ENCODE data around the gene CLASP1.

The CLASP1 gene

DNA sequence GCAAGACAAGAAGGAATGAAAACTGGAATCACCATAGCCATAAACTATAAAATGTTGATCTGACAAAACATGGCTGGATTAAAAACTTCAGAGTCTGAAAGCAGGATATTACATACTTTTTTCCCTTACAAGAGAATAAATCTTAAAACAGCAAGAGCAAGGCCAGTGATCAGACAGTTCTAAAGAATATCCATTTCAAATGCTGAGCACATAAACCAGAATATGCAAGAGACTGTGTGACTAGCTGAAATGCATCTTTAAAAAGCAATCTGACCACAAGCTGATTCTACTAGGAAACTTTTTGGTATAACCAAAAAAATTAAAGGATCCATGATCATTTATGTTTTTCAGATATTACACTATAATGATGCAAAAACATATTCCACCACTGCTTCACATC, 239.3 kb downstream of the CLASP1 start:
- Histone ChIP-seq H3K4me3 (replicated peaks; ENCODE audit: insufficient read depth, low read length) (no peak overlapping the region), H3K27me3 (ENCODE audit: insufficient read depth, poor library complexity, severe bottlenecking) (no peaks in the 10 kb centered on the region), H3K27ac (replicated peaks) (no peak overlapping the region)
- TF ChIP-seq, protein P1, sequence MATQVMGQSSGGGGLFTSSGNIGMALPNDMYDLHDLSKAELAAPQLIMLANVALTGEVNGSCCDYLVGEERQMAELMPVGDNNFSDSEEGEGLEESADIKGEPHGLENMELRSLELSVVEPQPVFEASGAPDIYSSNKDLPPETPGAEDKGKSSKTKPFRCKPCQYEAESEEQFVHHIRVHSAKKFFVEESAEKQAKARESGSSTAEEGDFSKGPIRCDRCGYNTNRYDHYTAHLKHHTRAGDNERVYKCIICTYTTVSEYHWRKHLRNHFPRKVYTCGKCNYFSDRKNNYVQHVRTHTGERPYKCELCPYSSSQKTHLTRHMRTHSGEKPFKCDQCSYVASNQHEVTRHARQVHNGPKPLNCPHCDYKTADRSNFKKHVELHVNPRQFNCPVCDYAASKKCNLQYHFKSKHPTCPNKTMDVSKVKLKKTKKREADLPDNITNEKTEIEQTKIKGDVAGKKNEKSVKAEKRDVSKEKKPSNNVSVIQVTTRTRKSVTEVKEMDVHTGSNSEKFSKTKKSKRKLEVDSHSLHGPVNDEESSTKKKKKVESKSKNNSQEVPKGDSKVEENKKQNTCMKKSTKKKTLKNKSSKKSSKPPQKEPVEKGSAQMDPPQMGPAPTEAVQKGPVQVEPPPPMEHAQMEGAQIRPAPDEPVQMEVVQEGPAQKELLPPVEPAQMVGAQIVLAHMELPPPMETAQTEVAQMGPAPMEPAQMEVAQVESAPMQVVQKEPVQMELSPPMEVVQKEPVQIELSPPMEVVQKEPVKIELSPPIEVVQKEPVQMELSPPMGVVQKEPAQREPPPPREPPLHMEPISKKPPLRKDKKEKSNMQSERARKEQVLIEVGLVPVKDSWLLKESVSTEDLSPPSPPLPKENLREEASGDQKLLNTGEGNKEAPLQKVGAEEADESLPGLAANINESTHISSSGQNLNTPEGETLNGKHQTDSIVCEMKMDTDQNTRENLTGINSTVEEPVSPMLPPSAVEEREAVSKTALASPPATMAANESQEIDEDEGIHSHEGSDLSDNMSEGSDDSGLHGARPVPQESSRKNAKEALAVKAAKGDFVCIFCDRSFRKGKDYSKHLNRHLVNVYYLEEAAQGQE (IDR thresholded peaks at IDR 0.05; ENCODE audit: insufficient replicate concordance, low read depth), result no peak
- no peak for TF ChIP-seq SPI1 (IDR thresholded peaks at IDR 0.05; ENCODE audit: borderline replicate concordance, low read depth)
- TF ChIP-seq, protein P2, sequence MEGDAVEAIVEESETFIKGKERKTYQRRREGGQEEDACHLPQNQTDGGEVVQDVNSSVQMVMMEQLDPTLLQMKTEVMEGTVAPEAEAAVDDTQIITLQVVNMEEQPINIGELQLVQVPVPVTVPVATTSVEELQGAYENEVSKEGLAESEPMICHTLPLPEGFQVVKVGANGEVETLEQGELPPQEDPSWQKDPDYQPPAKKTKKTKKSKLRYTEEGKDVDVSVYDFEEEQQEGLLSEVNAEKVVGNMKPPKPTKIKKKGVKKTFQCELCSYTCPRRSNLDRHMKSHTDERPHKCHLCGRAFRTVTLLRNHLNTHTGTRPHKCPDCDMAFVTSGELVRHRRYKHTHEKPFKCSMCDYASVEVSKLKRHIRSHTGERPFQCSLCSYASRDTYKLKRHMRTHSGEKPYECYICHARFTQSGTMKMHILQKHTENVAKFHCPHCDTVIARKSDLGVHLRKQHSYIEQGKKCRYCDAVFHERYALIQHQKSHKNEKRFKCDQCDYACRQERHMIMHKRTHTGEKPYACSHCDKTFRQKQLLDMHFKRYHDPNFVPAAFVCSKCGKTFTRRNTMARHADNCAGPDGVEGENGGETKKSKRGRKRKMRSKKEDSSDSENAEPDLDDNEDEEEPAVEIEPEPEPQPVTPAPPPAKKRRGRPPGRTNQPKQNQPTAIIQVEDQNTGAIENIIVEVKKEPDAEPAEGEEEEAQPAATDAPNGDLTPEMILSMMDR (IDR thresholded peaks at IDR 0.05; ENCODE audit: insufficient read depth, low read length), result no peak
- no peak for TF ChIP-seq GABPA (IDR thresholded peaks at IDR 0.05; ENCODE audit: low read depth)
- no peak for TF ChIP-seq POLR2AphosphoS5 (IDR thresholded peaks at IDR 0.05; ENCODE audit: low read depth)
- DNase-seq (ENCODE audit: low read depth in 1 of 2, low spot score in 1 of 2), result no peak

DNA sequence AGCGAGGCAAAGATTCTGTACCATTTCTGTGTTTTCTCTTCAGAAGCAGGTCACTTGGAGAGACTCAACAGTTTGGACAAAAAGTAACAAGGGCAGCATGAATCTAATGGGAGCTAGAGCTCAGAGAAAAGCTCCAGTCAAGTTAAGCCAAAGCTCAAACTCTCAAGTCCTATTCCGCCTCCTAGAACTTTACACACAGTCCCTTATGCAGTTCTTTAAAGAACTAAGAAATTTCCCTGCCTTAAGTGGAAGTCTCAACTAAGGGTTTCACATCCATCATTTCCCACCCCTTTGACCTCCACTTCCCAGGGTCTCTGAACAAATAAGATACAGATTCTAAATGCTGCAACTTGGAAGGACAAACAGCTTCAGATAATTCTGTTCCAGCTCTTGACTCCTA, 239.9 kb downstream of the CLASP1 start:
- DNase-seq (ENCODE audit: low read depth in 1 of 2, low spot score in 1 of 2), result no peak

DNA sequence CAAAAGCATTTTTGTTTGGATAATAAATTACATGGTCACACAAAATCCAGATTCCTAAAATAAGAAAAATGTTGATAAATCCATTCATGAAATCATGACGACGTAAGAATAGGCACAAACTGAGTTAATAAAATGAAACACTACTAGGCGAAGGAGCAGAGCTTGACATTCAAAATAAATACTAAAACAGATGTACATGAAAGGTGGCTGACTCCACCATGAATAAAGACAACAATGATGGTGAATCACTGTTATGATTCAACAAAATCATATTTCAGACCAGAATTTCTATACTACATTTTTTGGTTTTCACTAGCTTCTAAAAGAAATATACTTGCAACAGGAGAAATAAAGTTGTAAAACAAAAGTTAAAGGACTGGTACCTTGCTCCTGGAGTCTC, 240.6 kb downstream of the CLASP1 start:
- H3K27me3 ChIP-seq (ENCODE audit: insufficient read depth, poor library complexity, severe bottlenecking), result no peaks in the 10 kb centered on the region
- DNase-seq (ENCODE audit: low read depth in 1 of 2, low spot score in 1 of 2), result no peak
- H3K27ac ChIP-seq (replicated peaks), result no peak overlapping the region
- TF ChIP-seq, protein P2 (IDR thresholded peaks at IDR 0.05; ENCODE audit: insufficient read depth, low read length), result no peak
- TF ChIP-seq, protein P1 (IDR thresholded peaks at IDR 0.05; ENCODE audit: insufficient replicate concordance, low read depth), result no peak
- no peak for TF ChIP-seq SPI1 (IDR thresholded peaks at IDR 0.05; ENCODE audit: borderline replicate concordance, low read depth)
- no peak for TF ChIP-seq GABPA (IDR thresholded peaks at IDR 0.05; ENCODE audit: low read depth)
- TF ChIP-seq POLR2AphosphoS5 (IDR thresholded peaks at IDR 0.05; ENCODE audit: low read depth), result no peak
- H3K4me3 ChIP-seq (replicated peaks; ENCODE audit: insufficient read depth, low read length), result no peak overlapping the region

More for the DNA sequence above, 239.9 kb downstream of the CLASP1 start:
- H3K27me3 ChIP-seq (ENCODE audit: insufficient read depth, poor library complexity, severe bottlenecking), result no peaks in the 10 kb centered on the region
- TF ChIP-seq, protein P2 (IDR thresholded peaks at IDR 0.05; ENCODE audit: insufficient read depth, low read length), result no peak
- TF ChIP-seq GABPA (IDR thresholded peaks at IDR 0.05; ENCODE audit: low read depth) (no peak), SPI1 (IDR thresholded peaks at IDR 0.05; ENCODE audit: borderline replicate concordance, low read depth) (no peak), POLR2AphosphoS5 (IDR thresholded peaks at IDR 0.05; ENCODE audit: low read depth) (no peak)
- TF ChIP-seq, protein P1 (IDR thresholded peaks at IDR 0.05; ENCODE audit: insufficient replicate concordance, low read depth), result no peak
- no peak overlapping the region for H3K27ac ChIP-seq (replicated peaks)
- H3K4me3 ChIP-seq (replicated peaks; ENCODE audit: insufficient read depth, low read length), result no peak overlapping the region

All from HL-60 (cell line).